Lower leg skin (tissue), 4 donors: ENCODE measurements around the gene SNTG2. TPM values are rescaled to one million over a fixed set of nuclear protein-coding genes. Genes with fewer than 3 reads are reported as not detected.
"Not testable (repeated sequence)": the region's sequence is repeated elsewhere in the genome, so short reads cannot be mapped to it uniquely, and the experiment has no call there.

Source experiments
- DNase-seq, 2 donors: peaks; one replicate each; pipeline ENCODE4 v3.0.0-alpha.2; 2019; ENCODE audit warnings: low spot score in 2 of 2
- H3K4me3 ChIP-seq: fragments of 200-600 bp; sonication (generic); 2 replicates; pipeline ENCODE4 v1.5.1; 2017; ENCODE audit warnings: mild to moderate bottlenecking, low read depth; ENCODE audit not compliant: poor library complexity, severe bottlenecking
- POLR2A ChIP-seq, 2 donors: fragments of 450-650 bp; IDR thresholded peaks; one replicate each; pipeline ENCODE4 v1.6.1; 2016 to 2017; ENCODE audit warnings: antibody characterized with exemption in 2 of 2, mild to moderate bottlenecking in 1 of 2, moderate library complexity in 1 of 2
- WGBS, 2 donors: methylation state at CpG; one replicate each; pipeline ENCODE4 v1.1.5; 2018; 5-methylcytosine and 5-hydroxymethylcytosine counted together
- intact Hi-C: fragments of 100-400 bp; cut with DNase I; formaldehyde crosslinking; loops from one replicate; pipeline ENCODE4 v1.15.0; 2023; ENCODE audit warnings: low total_unique reads
- total RNA-seq, 4 donors: library from RNA; depleted of rRNA; stranded (reverse); fragments of >200 nt; gene quantifications; one replicate each; pipeline ENCODE4 v1.1.0, GENCODE V29; 2016
- TF ChIP-seq, protein P1 (sequence below), 3 donors: fragments of 450-650 bp; IDR thresholded peaks; one replicate each; pipeline ENCODE4 v1.5.1; 2016; ENCODE audit warnings: antibody characterized with exemption in 3 of 3, mild to moderate bottlenecking in 3 of 3, moderate library complexity in 2 of 3

The SNTG2 gene
- total RNA-seq, 4 donors from 2014 or later = 1.4 to 15.3 (median 6.3) TPM

- DNase-seq = no peak
- intact Hi-C loops = no loop called here
- 85 to 89% methylated on average over 5 of the region's 5 CpGs for WGBS, 2 donors
- TF ChIP-seq, protein P1, sequence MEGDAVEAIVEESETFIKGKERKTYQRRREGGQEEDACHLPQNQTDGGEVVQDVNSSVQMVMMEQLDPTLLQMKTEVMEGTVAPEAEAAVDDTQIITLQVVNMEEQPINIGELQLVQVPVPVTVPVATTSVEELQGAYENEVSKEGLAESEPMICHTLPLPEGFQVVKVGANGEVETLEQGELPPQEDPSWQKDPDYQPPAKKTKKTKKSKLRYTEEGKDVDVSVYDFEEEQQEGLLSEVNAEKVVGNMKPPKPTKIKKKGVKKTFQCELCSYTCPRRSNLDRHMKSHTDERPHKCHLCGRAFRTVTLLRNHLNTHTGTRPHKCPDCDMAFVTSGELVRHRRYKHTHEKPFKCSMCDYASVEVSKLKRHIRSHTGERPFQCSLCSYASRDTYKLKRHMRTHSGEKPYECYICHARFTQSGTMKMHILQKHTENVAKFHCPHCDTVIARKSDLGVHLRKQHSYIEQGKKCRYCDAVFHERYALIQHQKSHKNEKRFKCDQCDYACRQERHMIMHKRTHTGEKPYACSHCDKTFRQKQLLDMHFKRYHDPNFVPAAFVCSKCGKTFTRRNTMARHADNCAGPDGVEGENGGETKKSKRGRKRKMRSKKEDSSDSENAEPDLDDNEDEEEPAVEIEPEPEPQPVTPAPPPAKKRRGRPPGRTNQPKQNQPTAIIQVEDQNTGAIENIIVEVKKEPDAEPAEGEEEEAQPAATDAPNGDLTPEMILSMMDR (IDR thresholded peaks at IDR 0.05) = no peak
- no peak for TF ChIP-seq POLR2A (IDR thresholded peaks at IDR 0.05)
- no peak overlapping the region for H3K4me3 ChIP-seq
Measured at GRCh38 chr2:905833-906140, 44.9 kb upstream of the SNTG2 start.

GRCh38 chr2:907706-908105 lies 42.9 kb upstream of the SNTG2 start:
- DNase-seq = no peak
- H3K4me3 ChIP-seq = no peak overlapping the region
- 76 to 77% methylated on average over 7 of the region's 7 CpGs for WGBS, 2 donors
- TF ChIP-seq, protein P1 (IDR thresholded peaks at IDR 0.05) = no peak
- no peak for TF ChIP-seq POLR2A (IDR thresholded peaks at IDR 0.05)
- intact Hi-C loops = no loop called here

- no peak overlapping the region for H3K4me3 ChIP-seq
- intact Hi-C loops = no loop called here
- WGBS, 2 donors = 86 to 89% methylated on average over 4 of the region's 4 CpGs
- no peak for DNase-seq
- TF ChIP-seq POLR2A (IDR thresholded peaks at IDR 0.05) = no peak
- TF ChIP-seq, protein P1 (IDR thresholded peaks at IDR 0.05) = no peak
Measured at GRCh38 chr2:908568-908967, 42.1 kb upstream of the SNTG2 start.

DNA sequence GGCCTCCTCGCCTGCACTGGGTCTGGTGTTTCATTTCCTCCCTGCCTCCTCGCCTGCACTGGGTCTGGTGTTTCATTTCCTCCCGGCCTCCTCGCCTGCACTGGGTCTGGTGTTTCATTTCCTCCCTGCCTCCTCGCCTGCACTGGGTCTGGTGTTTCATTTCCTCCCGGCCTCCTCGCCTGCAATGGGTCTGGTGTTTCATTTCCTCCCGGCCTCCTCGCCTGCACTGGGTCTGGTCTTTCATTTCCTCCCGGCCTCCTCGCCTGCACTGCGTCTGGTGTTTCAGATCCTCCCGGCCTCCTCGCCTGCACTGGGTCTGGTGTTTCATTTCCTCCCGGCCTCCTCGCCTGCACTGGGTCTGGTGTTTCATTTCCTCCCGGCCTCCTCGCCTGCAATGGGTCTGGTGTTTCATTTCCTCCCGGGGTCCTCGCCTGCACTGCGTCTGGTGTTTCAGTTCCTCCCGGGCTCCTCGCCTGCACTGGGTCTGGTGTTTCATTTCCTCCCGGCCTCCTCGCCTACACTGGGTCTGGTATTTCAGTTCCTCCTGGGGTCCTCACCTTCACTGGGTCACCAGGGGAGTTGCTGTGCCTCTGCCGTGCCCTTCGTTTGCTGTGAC lies 40.8 kb upstream of the SNTG2 start:
- 83 to 88% methylated on average over 27 of the region's 27 CpGs for WGBS, 2 donors
- DNase-seq, H3K4me3 ChIP-seq, intact Hi-C loops: not testable (repeated sequence)

- no peak for DNase-seq
- TF ChIP-seq, protein P1 (IDR thresholded peaks at IDR 0.05) = no peak
- TF ChIP-seq POLR2A (IDR thresholded peaks at IDR 0.05) = no peak
- intact Hi-C loops = no loop called here
- no peak overlapping the region for H3K4me3 ChIP-seq
- 86 to 89% methylated on average over 16 of the region's 16 CpGs for WGBS, 2 donors
Measured at GRCh38 chr2:910698-911097, 40.0 kb upstream of the SNTG2 start.

DNA sequence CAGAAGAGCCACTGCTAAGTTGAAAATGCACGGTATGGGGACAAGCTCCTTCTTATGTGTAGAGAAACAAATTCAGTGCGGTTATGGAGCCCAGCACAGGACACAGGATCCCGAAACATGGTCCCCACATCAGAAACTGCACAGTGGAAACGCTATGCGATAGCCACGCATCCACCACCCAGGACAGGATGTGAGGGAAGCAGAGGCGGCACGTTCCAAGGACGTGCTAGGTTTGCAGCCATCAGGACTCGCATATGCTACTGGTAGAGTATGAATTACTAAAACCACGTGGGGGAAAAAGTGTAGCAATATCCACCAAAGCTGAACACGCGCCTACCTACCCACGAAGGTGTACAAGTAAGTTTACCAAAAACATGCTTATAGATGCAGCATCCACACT lies 34.7 kb upstream of the SNTG2 start:
- no peak for TF ChIP-seq POLR2A (IDR thresholded peaks at IDR 0.05)
- TF ChIP-seq, protein P1 (IDR thresholded peaks at IDR 0.05) = no peak
- H3K4me3 ChIP-seq = no peak overlapping the region
- no peak for DNase-seq
- 90 to 91% methylated on average over 14 of the region's 14 CpGs for WGBS, 2 donors
- intact Hi-C loops = no loop called here
